ENCODE data around the gene PATL2. TPM values are rescaled to one million over a fixed set of nuclear protein-coding genes. Genes with fewer than 3 reads are reported as not detected.

Gene PATL2
- total RNA-seq, 1 experiment from 2014 or later = not detected

Other genes starting within 250 kb of the PATL2 start
- 77.0 and 101 TPM in 2 replicates for gene EIF3J, start 174.2 kb downstream of the PATL2 start, total RNA-seq (2014; rRNA removed; shearing (Covaris generic))
- 43.8 and 44.9 TPM in 2 replicates for gene SPG11, start 47.7 kb downstream of the PATL2 start, total RNA-seq (2014; rRNA removed; shearing (Covaris generic))
- 977 and 997 TPM in 2 replicates for gene B2M, start 194 bp upstream of the PATL2 start, total RNA-seq (2014; rRNA removed; shearing (Covaris generic))
- 9.2 and 10.6 TPM in 2 replicates for gene TRIM69, start 25.2 kb upstream of the PATL2 start, total RNA-seq (2014; rRNA removed; shearing (Covaris generic))
- not detected in 2 replicates for gene TERB2, start 245.4 kb upstream of the PATL2 start, total RNA-seq (2014; rRNA removed; shearing (Covaris generic))

All from G401 (cell line).